ENCODE data around the gene HTT.

- TF ChIP-seq CTCF (IDR thresholded peaks at IDR 0.05; ENCODE audit: low read length) (no peak), EZH2 (optimal IDR thresholded peaks at IDR 0.05; ENCODE audit: low read depth, low read length) (no peak)
Measured at GRCh38 chr4:3284734-3285557, 210.5 kb downstream of the HTT start.
